Measurements from ENCODE around the gene BMP2K. TPM values are rescaled to one million over a fixed set of nuclear protein-coding genes. Genes with fewer than 3 reads are reported as not detected.

BMP2K gene
- total and polyA plus RNA-seq, 8 donors: 4.8 to 27.3 (median 6.0) TPM

DNA sequence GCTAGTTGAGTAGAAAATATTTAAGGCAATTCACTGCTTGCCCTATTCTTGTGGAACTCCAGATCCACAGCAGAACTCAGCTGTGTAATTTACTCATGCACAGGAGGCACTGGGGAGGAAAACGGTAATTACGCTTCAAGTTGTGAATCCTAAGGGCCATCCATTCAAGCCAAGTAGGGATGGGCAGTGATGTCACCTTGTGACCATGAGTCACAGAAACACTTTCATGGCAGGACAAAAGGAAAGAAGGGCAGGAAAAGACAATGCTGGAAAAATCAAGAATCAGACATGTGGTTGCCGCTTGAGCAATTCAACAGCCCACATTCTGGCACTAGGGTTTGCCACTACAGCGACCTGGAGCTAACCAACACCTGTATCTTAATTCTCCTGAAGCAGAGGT, 161.7 kb downstream of the BMP2K start:
- Histone ChIP-seq H3K27ac (no peak overlapping the region), H3K4me1 (peaks cover 0 to 8% (median 0%) of the 10 kb centered on the region in 3 donors), H3K9me3 (no peaks in the 10 kb centered on the region), H3K36me3 (no peaks in the 10 kb centered on the region), H3K27me3 (no peaks in the 10 kb centered on the region), H3K4me3 (no peak overlapping the region)
- intact Hi-C loops (cut with DNase I): no loop called here
- TF ChIP-seq, protein P1, sequence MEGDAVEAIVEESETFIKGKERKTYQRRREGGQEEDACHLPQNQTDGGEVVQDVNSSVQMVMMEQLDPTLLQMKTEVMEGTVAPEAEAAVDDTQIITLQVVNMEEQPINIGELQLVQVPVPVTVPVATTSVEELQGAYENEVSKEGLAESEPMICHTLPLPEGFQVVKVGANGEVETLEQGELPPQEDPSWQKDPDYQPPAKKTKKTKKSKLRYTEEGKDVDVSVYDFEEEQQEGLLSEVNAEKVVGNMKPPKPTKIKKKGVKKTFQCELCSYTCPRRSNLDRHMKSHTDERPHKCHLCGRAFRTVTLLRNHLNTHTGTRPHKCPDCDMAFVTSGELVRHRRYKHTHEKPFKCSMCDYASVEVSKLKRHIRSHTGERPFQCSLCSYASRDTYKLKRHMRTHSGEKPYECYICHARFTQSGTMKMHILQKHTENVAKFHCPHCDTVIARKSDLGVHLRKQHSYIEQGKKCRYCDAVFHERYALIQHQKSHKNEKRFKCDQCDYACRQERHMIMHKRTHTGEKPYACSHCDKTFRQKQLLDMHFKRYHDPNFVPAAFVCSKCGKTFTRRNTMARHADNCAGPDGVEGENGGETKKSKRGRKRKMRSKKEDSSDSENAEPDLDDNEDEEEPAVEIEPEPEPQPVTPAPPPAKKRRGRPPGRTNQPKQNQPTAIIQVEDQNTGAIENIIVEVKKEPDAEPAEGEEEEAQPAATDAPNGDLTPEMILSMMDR (IDR thresholded peaks at IDR 0.05): no peak
- no peak for FAIRE-seq
- ATAC-seq: no peak
- WGBS, 2 donors: 93 to 94% methylated on average over 4 of the region's 4 CpGs
- no peak for DNase-seq

DNA sequence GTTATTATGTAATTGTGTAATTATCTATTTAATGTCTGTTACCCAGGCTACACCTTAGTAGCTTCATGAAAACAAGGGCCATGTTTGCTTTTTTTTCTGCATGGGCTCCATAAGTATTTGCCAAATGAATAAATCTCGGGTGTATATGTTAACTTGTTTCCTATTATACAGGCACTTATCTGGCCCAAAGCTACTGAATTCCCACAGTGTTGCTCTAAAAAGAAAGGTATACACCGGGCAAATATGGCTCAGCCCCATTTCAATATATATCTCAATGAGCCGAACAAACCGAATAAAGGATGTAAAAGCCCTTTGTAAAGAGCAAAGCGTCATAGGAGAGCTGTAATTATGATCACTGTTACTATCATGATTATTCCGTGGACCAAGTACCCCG, 162.3 kb downstream of the BMP2K start:
- no peaks in the 10 kb centered on the region for H3K27me3 ChIP-seq
- ATAC-seq (peak in 1 of 4 donors; percentile 6), FAIRE-seq (no peak), DNase-seq (no peak)
- H3K9me3 ChIP-seq: no peaks in the 10 kb centered on the region
- no peaks in the 10 kb centered on the region for H3K36me3 ChIP-seq
- H3K4me1 ChIP-seq: peaks cover 0 to 8% (median 0%) of the 10 kb centered on the region in 3 donors
- WGBS, 2 donors: 3% methylated on average over 7 of the region's 7 CpGs
- intact Hi-C loops (cut with DNase I): no loop called here
- peak overlapping the region; percentile 40 to 91 (median 80) for H3K4me3 ChIP-seq
- TF ChIP-seq, protein P1 (IDR thresholded peaks at IDR 0.05): no peak
- H3K27ac ChIP-seq: peak overlapping the region in 1 of 4 donors; percentile 57

DNA sequence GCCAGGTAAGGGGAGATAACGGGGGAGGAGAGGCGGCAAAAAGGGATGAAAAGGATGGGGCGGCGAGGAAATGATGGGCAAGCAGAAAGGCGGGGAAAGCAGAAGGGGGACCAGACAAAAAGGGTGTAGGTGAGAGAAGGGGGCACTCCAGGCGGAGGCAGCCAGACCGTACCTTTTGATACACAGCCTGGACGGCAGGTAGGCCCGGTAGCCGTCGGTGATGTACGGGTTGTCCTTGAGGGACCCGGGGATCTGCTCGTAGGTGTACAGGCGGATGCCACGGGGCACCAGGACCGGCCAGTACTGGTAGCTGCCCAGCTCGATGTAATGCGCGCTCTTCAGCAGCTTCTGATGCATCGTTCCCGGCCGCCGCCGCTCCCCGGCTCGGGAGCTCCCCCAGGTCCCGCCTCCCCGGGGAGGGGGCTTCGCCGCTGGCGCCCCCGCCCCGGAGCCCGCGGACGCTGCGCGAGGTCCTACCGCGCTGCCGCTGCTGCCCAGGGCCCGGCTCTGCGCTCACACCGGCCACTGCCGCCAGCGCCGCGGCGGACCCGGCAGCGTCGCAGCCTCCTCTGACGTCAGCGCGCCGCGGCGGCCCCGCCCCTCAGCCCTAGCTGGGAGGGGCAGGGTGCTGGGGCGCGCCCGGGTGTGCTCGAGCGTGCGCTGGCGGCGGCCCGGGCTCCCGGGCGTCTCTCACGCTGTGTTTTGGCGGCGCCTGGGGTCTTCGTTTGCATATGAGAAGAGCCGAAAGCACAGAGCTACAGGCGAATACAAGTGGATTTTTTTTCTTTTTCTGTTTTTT, 162.9 kb downstream of the BMP2K start, which contains the start of gene PAQR3:
PAQR3 (minus strand) TSS at position 571 of the 799 bp plus-strand sequence; CDS start at position 357, 214 bp downstream.
- intact Hi-C loops (cut with DNase I): no loop called here
- FAIRE-seq: no peak

DNA sequence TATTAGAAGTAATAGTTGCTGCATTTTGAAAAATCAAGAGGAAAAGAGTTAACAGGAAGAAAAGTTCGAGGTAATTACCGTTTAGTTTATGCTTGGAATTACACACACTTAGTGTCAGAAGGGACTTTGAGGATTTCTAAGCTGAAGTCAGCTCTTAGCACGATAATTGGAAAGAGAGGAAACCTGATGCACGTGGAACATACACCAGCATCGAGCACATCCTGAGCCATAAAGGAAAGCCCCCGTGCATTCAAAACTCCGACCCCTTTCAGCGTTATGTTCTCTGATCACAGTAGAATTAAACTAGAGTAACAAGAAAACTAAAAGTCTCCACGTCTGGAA, 163.5 kb downstream of the BMP2K start:
- peak overlapping the region; percentile 40 to 91 (median 80) for H3K4me3 ChIP-seq
- WGBS, 2 donors: 0 to 1% methylated on average over 9 of the region's 9 CpGs
- no peaks in the 10 kb centered on the region for H3K9me3 ChIP-seq
- intact Hi-C loops (cut with DNase I): no loop called here
- DNase-seq (no peak), ATAC-seq (peak in 3 of 4 donors; percentile 10 to 15 (median 15)), FAIRE-seq (no peak)
- H3K27me3 ChIP-seq: no peaks in the 10 kb centered on the region
- H3K36me3 ChIP-seq: no peaks in the 10 kb centered on the region
- H3K4me1 ChIP-seq: peaks cover 0 to 7% (median 0%) of the 10 kb centered on the region in 3 donors
- peak overlapping the region in 1 of 4 donors; percentile 42 for H3K27ac ChIP-seq
- TF ChIP-seq, protein P1 (IDR thresholded peaks at IDR 0.05): no peak

More for the DNA sequence above, 162.9 kb downstream of the BMP2K start, which contains the start of gene PAQR3:
- H3K36me3 ChIP-seq: no peaks in the 10 kb centered on the region
- TF ChIP-seq, protein P1 (IDR thresholded peaks at IDR 0.05): no peak
- H3K9me3 ChIP-seq: no peaks in the 10 kb centered on the region
- no peaks in the 10 kb centered on the region for H3K27me3 ChIP-seq
- H3K27ac ChIP-seq: peak within 1 kb of the TSS; percentile 24 to 57 (median 34)
- peak; percentile 98 to 100 (median 100) for ATAC-seq
- H3K4me3 ChIP-seq: peak within 1 kb of the TSS; percentile 40 to 91 (median 80)
- WGBS, 2 donors: 0% methylated on average over 75 to 77 of the region's 77 CpGs
- peak; percentile 78 to 96 (median 88) for DNase-seq
- H3K4me1 ChIP-seq: peaks cover 0 to 8% (median 0%) of the 10 kb centered on the region in 3 donors

DNA sequence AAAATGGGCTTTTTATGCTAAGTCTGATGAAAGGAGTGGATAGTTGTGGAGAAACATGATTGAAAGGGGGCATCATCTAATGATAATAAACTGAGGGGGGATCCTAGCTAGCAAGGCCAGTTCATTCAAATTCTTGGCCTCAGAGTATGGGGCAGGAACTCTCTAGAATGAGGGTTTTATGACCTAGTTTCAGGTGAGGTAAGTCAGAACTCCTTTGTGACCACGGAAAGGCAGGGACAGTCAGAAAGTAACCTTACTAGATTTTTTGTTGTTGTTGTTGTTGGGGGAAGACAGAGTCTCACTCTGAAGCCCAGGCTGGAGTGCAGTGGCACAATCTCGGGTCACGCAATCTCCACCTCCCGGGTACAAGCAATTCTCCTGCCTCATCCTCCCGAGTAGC, 164.6 kb downstream of the BMP2K start:
- Histone ChIP-seq H3K9me3 (no peaks in the 10 kb centered on the region), H3K27me3 (no peaks in the 10 kb centered on the region), H3K4me1 (peaks cover 0 to 4% (median 0%) of the 10 kb centered on the region in 3 donors), H3K36me3 (no peaks in the 10 kb centered on the region), H3K27ac (no peak overlapping the region), H3K4me3 (no peak overlapping the region)
- no peak for DNase-seq
- ATAC-seq: no peak
- intact Hi-C loops (cut with DNase I): no loop called here
- no peak for FAIRE-seq
- WGBS, 2 donors: 95 to 98% methylated on average over 5 of the region's 5 CpGs
- TF ChIP-seq, protein P1 (IDR thresholded peaks at IDR 0.05): no peak
